HepG2 (cell line): ENCODE results near the gene HPS3. TPM values are rescaled to one million over a fixed set of nuclear protein-coding genes. Genes with fewer than 3 reads are reported as not detected.

Experiments
- ARNT2 ChIP-seq: sonication (generic); formaldehyde crosslinking; IDR thresholded peaks from 2 replicates; pipeline ENCODE4 v1.8.0; 2022; ENCODE audit warnings: mild to moderate bottlenecking, low read depth, missing genetic modification reagents, moderate library complexity
- BHLHE40 ChIP-seq: IDR thresholded peaks from 2 replicates; pipeline ENCODE4 v1.6.1; 2011; ENCODE audit warnings: low read length, improper control_type of control experiment
- IKZF4 ChIP-seq: sonication (generic); formaldehyde crosslinking; IDR thresholded peaks from 2 replicates; pipeline ENCODE4 v1.5.1; 2020; ENCODE audit warnings: borderline replicate concordance, mild to moderate bottlenecking, low read depth, missing genetic modification reagents; ENCODE audit errors: not compliant biosample characterization
- KIAA2018 ChIP-seq: sonication (generic); formaldehyde crosslinking; IDR thresholded peaks from 2 replicates; pipeline ENCODE4 v1.5.0; 2020; ENCODE audit warnings: mild to moderate bottlenecking, missing genetic modification reagents, borderline replicate concordance
- KLF9 ChIP-seq: IDR thresholded peaks from 2 replicates; pipeline ENCODE4 v1.6.1; 2016; ENCODE audit warnings: low read depth
- PRPF4 ChIP-seq: fragments of 200-400 bp; formaldehyde crosslinking; IDR thresholded peaks from 2 replicates; pipeline ENCODE4 v1.6.1; 2016; ENCODE audit warnings: low read length, low read depth; ENCODE audit not compliant: poor library complexity, severe bottlenecking
- REPIN1 ChIP-seq: sonication (generic); formaldehyde crosslinking; IDR thresholded peaks from 2 replicates; pipeline ENCODE4 v1.8.0; 2022; ENCODE audit warnings: missing genetic modification reagents, low read depth, mild to moderate bottlenecking, borderline replicate concordance
- SMAD3 ChIP-seq: sonication (generic); formaldehyde crosslinking; IDR thresholded peaks from 2 replicates; pipeline ENCODE4 v1.4.0; 2020; ENCODE audit warnings: missing genetic modification reagents
- SMARCC2 ChIP-seq: fragments of 450-650 bp; IDR thresholded peaks from 2 replicates; pipeline ENCODE4 v1.6.1; 2017; ENCODE audit warnings: antibody characterized with exemption, mild to moderate bottlenecking
- SNRNP70 ChIP-seq: fragments of 200-400 bp; formaldehyde crosslinking; IDR thresholded peaks from 2 replicates; pipeline ENCODE4 v1.6.1; 2017; ENCODE audit warnings: mild to moderate bottlenecking, low read depth, low read length, moderate library complexity
- SP2 ChIP-seq: sonication (generic); formaldehyde crosslinking; IDR thresholded peaks from 2 replicates; pipeline ENCODE4 v1.5.1; 2020; ENCODE audit warnings: mild to moderate bottlenecking, missing genetic modification reagents
- STAT5B ChIP-seq: sonication (generic); formaldehyde crosslinking; IDR thresholded peaks from 2 replicates; pipeline ENCODE4 v1.4.0; 2020; ENCODE audit warnings: missing genetic modification reagents
- TGIF2 ChIP-seq: IDR thresholded peaks from 2 replicates; pipeline ENCODE4 v1.6.1; 2016; ENCODE audit warnings: control low read depth, missing compliant biosample characterization
- THRA ChIP-seq: sonication (generic); formaldehyde crosslinking; IDR thresholded peaks from 2 replicates; pipeline ENCODE4 v1.4.0; 2020; ENCODE audit warnings: missing genetic modification reagents, borderline replicate concordance
- ZNF547 ChIP-seq: sonication (generic); formaldehyde crosslinking; IDR thresholded peaks from 2 replicates; pipeline ENCODE4 v1.5.1; 2020; ENCODE audit warnings: mild to moderate bottlenecking, missing genetic modification reagents
- ZNF552 ChIP-seq: sonication (generic); formaldehyde crosslinking; IDR thresholded peaks from 2 replicates; pipeline ENCODE4 v1.9.0; 2022; ENCODE audit warnings: missing genetic modification reagents, mild to moderate bottlenecking, borderline replicate concordance
- ZNF775 ChIP-seq: sonication (generic); formaldehyde crosslinking; IDR thresholded peaks from 2 replicates; pipeline ENCODE4 v1.4.0; 2020; ENCODE audit warnings: missing genetic modification reagents, mild to moderate bottlenecking, moderate library complexity, borderline replicate concordance
- ZNF782 ChIP-seq: sonication (generic); formaldehyde crosslinking; IDR thresholded peaks from 2 replicates; pipeline ENCODE4 v1.4.0; 2020; ENCODE audit warnings: missing genetic modification reagents, mild to moderate bottlenecking, borderline replicate concordance
- ZSCAN21 ChIP-seq: sonication (generic); formaldehyde crosslinking; IDR thresholded peaks from 2 replicates; pipeline ENCODE4 v1.8.0; 2022; ENCODE audit warnings: mild to moderate bottlenecking, missing genetic modification reagents, moderate library complexity, borderline replicate concordance
- ZSCAN22 ChIP-seq: sonication (generic); formaldehyde crosslinking; IDR thresholded peaks from 2 replicates; pipeline ENCODE4 v1.4.0; 2020; ENCODE audit warnings: mild to moderate bottlenecking, missing genetic modification reagents
- polyA plus RNA-seq, 8 experiments: library from polyadenylated mRNA; depleted of rRNA in 3 of 8; stranded (reverse) in 7 of 8; unstranded in 1 of 8; fragments of >200 nt; fragmentation: Illumina TruSeq in 4 of 8; extraction: Trizol in 4 of 8; gene quantifications; 2 replicates each; pipeline versions ENCODE4 v1.2.1 to v1.2.3, GENCODE V29; 2011 to 2016; ENCODE audit warnings: low read depth in 4 of 8, missing spikeins in 1 of 8, mixed read lengths in 1 of 8; ENCODE audit not compliant: insufficient read depth in 1 of 8
- total RNA-seq, 5 experiments: library from RNA; depleted of rRNA; stranded (reverse); fragments of >200 nt; fragmentation: Illumina TruSeq; extraction: Trizol; gene quantifications; 2 replicates each; pipeline ENCODE4 v1.2.3, GENCODE V29; 2016; ENCODE audit warnings: low read depth in 1 of 5

Gene HPS3
- total and polyA plus RNA-seq, 2 of the 13 experiments (the other 11 are each of a cell fraction or from before 2014, with no cell fraction given) = 9.5 to 18.9 TPM

GRCh38 chr3:149129326-149130205, at the start of gene HPS3 (continued):
- TF ChIP-seq TGIF2 (no peak; the same call in 1 of the 2 replicates), THRA (no peak; the same call in 1 of the 2 replicates), STAT5B (CRISPR knock-in tag) (no peak), SMARCC2 (no peak), ZNF782 (CRISPR knock-in tag) (no peak), ZNF547 (CRISPR knock-in tag) (peak; percentile 88), BHLHE40 (peak; percentile 94), ZSCAN21 (peak; percentile 81), ARNT2 (CRISPR knock-in tag) (no peak; the same call in none of the 2 replicates), SMAD3 (CRISPR knock-in tag) (0 out of 2 replicates have a peak, but pooled peaks have one; percentile 18), ZNF552 (CRISPR knock-in tag) (0 out of 2 replicates have a peak, but pooled peaks have one; percentile 22), PRPF4 (no peak), ZNF775 (CRISPR knock-in tag) (no peak), KIAA2018 (no peak), SP2 (CRISPR knock-in tag) (no peak), IKZF4 (CRISPR knock-in tag) (peak; percentile 78), ZSCAN22 (CRISPR knock-in tag) (no peak), REPIN1 (CRISPR knock-in tag) (peak; percentile 81), SNRNP70 (no peak), KLF9 (CRISPR knock-in tag) (peak; percentile 93)
